ENCODE data around the gene RHOH. TPM values are rescaled to one million over a fixed set of nuclear protein-coding genes. Genes with fewer than 3 reads are reported as not detected.

The RHOH gene
- total RNA-seq, 1 donor from 2014 or later, result not detected

GRCh38 chr4:40243386-40243948 lies 46.6 kb downstream of the RHOH start:
- peaks cover 2% of the 10 kb centered on the region for H3K4me1 ChIP-seq (ENCODE audit: insufficient read depth, low read length)
- TF ChIP-seq CTCF (IDR thresholded peaks at IDR 0.05; ENCODE audit: insufficient read depth, low read depth, low read length) (no peak), EZH2 (IDR thresholded peaks at IDR 0.05; ENCODE audit: insufficient read depth, low read length) (no peak)
- Mint-ChIP-seq H3K27me3 (ENCODE audit: low read depth, unreplicated experiment) (peaks cover 2% of the 10 kb centered on the region), H3K27ac (ENCODE audit: unreplicated experiment) (no peak overlapping the region), H3K4me1 (ENCODE audit: low read depth, unreplicated experiment) (peaks cover 7% of the 10 kb centered on the region), H3K36me3 (ENCODE audit: low read depth, unreplicated experiment) (no peaks in the 10 kb centered on the region), H3K4me3 (ENCODE audit: unreplicated experiment) (no peak overlapping the region), H3K9me3 (ENCODE audit: unreplicated experiment) (no peaks in the 10 kb centered on the region)
- no peaks in the 10 kb centered on the region for H4K20me1 ChIP-seq (ENCODE audit: insufficient read depth, low read length)
- H3K79me2 ChIP-seq (ENCODE audit: insufficient read depth, low read length), result no peaks in the 10 kb centered on the region
- no peak overlapping the region for H3K9ac ChIP-seq (ENCODE audit: low read length)
- no peaks in the 10 kb centered on the region for H3K36me3 ChIP-seq (ENCODE audit: insufficient read depth, low read length)
- H3K27ac ChIP-seq (ENCODE audit: low read depth, low read length), result no peak overlapping the region
- no peak overlapping the region for H2AFZ ChIP-seq (ENCODE audit: low read depth, low read length)
- H3K4me3 ChIP-seq (ENCODE audit: insufficient read depth, low read depth, low read length), result no peak overlapping the region
- no peak for DNase-seq (ENCODE audit: low read depth)
- H3K4me2 ChIP-seq (ENCODE audit: low read length), result no peak overlapping the region
- H3K9me3 ChIP-seq (ENCODE audit: insufficient read depth, low read depth, low read length), result no peaks in the 10 kb centered on the region
- H3K27me3 ChIP-seq (ENCODE audit: insufficient read depth, low read length), result no peaks in the 10 kb centered on the region
- no peak for FAIRE-seq

- Histone ChIP-seq H3K4me3 (ENCODE audit: insufficient read depth, low read depth, low read length) (no peak overlapping the region), H4K20me1 (ENCODE audit: insufficient read depth, low read length) (no peaks in the 10 kb centered on the region), H3K9me3 (ENCODE audit: insufficient read depth, low read depth, low read length) (no peaks in the 10 kb centered on the region), H2AFZ (ENCODE audit: low read depth, low read length) (no peak overlapping the region), H3K4me1 (ENCODE audit: insufficient read depth, low read length) (peaks cover 2% of the 10 kb centered on the region), H3K27ac (ENCODE audit: low read depth, low read length) (no peak overlapping the region), H3K9ac (ENCODE audit: low read length) (no peak overlapping the region), H3K27me3 (ENCODE audit: insufficient read depth, low read length) (no peaks in the 10 kb centered on the region), H3K36me3 (ENCODE audit: insufficient read depth, low read length) (no peaks in the 10 kb centered on the region), H3K79me2 (ENCODE audit: insufficient read depth, low read length) (no peaks in the 10 kb centered on the region), H3K4me2 (ENCODE audit: low read length) (no peak overlapping the region)
- no peak for TF ChIP-seq CTCF (IDR thresholded peaks at IDR 0.05; ENCODE audit: insufficient read depth, low read depth, low read length)
- no peak for TF ChIP-seq EZH2 (IDR thresholded peaks at IDR 0.05; ENCODE audit: insufficient read depth, low read length)
- no peak overlapping the region for H3K4me3 Mint-ChIP-seq (ENCODE audit: unreplicated experiment)
- DNase-seq (ENCODE audit: low read depth), result no peak
- no peaks in the 10 kb centered on the region for H3K36me3 Mint-ChIP-seq (ENCODE audit: low read depth, unreplicated experiment)
- H3K27me3 Mint-ChIP-seq (ENCODE audit: low read depth, unreplicated experiment), result peaks cover 2% of the 10 kb centered on the region
- no peak for FAIRE-seq
- H3K4me1 Mint-ChIP-seq (ENCODE audit: low read depth, unreplicated experiment), result peaks cover 7% of the 10 kb centered on the region
- no peaks in the 10 kb centered on the region for H3K9me3 Mint-ChIP-seq (ENCODE audit: unreplicated experiment)
- H3K27ac Mint-ChIP-seq (ENCODE audit: unreplicated experiment), result no peak overlapping the region
These were observed 47.8 kb downstream of the RHOH start for GRCh38 chr4:40244606-40245005.

- DNase-seq (ENCODE audit: low read depth), result no peak
- no peak overlapping the region for H3K27ac ChIP-seq (ENCODE audit: low read depth, low read length)
- no peak overlapping the region for H3K9ac ChIP-seq (ENCODE audit: low read length)
- Mint-ChIP-seq H3K4me1 (ENCODE audit: low read depth, unreplicated experiment) (peaks cover 5% of the 10 kb centered on the region), H3K9me3 (ENCODE audit: unreplicated experiment) (no peaks in the 10 kb centered on the region), H3K36me3 (ENCODE audit: low read depth, unreplicated experiment) (no peaks in the 10 kb centered on the region), H3K27ac (ENCODE audit: unreplicated experiment) (peak overlapping the region; percentile 50), H3K4me3 (ENCODE audit: unreplicated experiment) (no peak overlapping the region), H3K27me3 (ENCODE audit: low read depth, unreplicated experiment) (peaks cover 2% of the 10 kb centered on the region)
- H3K27me3 ChIP-seq (ENCODE audit: insufficient read depth, low read length), result no peaks in the 10 kb centered on the region
- H3K79me2 ChIP-seq (ENCODE audit: insufficient read depth, low read length), result no peaks in the 10 kb centered on the region
- no peaks in the 10 kb centered on the region for H3K9me3 ChIP-seq (ENCODE audit: insufficient read depth, low read depth, low read length)
- H4K20me1 ChIP-seq (ENCODE audit: insufficient read depth, low read length), result no peaks in the 10 kb centered on the region
- no peak overlapping the region for H3K4me3 ChIP-seq (ENCODE audit: insufficient read depth, low read depth, low read length)
- H3K4me2 ChIP-seq (ENCODE audit: low read length), result no peak overlapping the region
- TF ChIP-seq EZH2 (IDR thresholded peaks at IDR 0.05; ENCODE audit: insufficient read depth, low read length), result no peak
- TF ChIP-seq CTCF (IDR thresholded peaks at IDR 0.05; ENCODE audit: insufficient read depth, low read depth, low read length), result no peak
- no peak for FAIRE-seq
- H3K36me3 ChIP-seq (ENCODE audit: insufficient read depth, low read length), result no peaks in the 10 kb centered on the region
- H2AFZ ChIP-seq (ENCODE audit: low read depth, low read length), result no peak overlapping the region
- no peaks in the 10 kb centered on the region for H3K4me1 ChIP-seq (ENCODE audit: insufficient read depth, low read length)
These were observed 48.7 kb downstream of the RHOH start for GRCh38 chr4:40245550-40245949.

Data from astrocyte (in vitro differentiated cells and primary cell).